Neural cell (in vitro differentiated cells): ENCODE data around the gene HLA-DPA1. TPM values are rescaled to one million over a fixed set of nuclear protein-coding genes. Genes with fewer than 3 reads are reported as not detected.

ENCODE experiments used
- H2AFZ ChIP-seq: fragments of 200-600, 300-800 bp; sonication (generic), shearing (Covaris generic); 2 replicates; pipeline ENCODE4 v1.6.0; 2014; ENCODE audit warnings: low read depth, mild to moderate bottlenecking, antibody characterized with exemption, low read length, moderate library complexity
- H3F3A ChIP-seq: fragments of 200-600 bp; shearing (Covaris generic); 2 replicates; pipeline ENCODE4 v1.6.1; 2016; ENCODE audit warnings: mild to moderate bottlenecking, moderate library complexity, mixed read lengths, antibody characterized with exemption, low read length; ENCODE audit not compliant: insufficient read depth, poor library complexity, severe bottlenecking
- H3K27ac ChIP-seq: fragments of 200-600, 300-800 bp; sonication (generic), shearing (Covaris generic); 2 replicates; pipeline ENCODE4 v1.5.1; 2014; ENCODE audit warnings: mild to moderate bottlenecking, low read length, moderate library complexity
- H3K27me3 ChIP-seq: fragments of 300-800, 200-600 bp; sonication (generic), shearing (Covaris generic); 2 replicates; pipeline ENCODE4 v1.6.0; 2014; ENCODE audit warnings: mild to moderate bottlenecking, low read depth, low read length, moderate library complexity; ENCODE audit not compliant: insufficient read depth
- H3K36me3 ChIP-seq: fragments of 300-800, 200-600 bp; sonication (generic), shearing (Covaris generic); 2 replicates; pipeline ENCODE4 v1.5.1; 2014; ENCODE audit warnings: mild to moderate bottlenecking, antibody characterized with exemption, low read length, moderate library complexity; ENCODE audit not compliant: insufficient read depth
- H3K4me2 ChIP-seq: fragments of 300-800, 200-600 bp; sonication (generic), shearing (Covaris generic); 2 replicates; pipeline ENCODE4 v1.6.0; 2014; ENCODE audit warnings: mild to moderate bottlenecking, low read length
- H3K4me3 ChIP-seq: fragments of 300-800, 200-600 bp; sonication (generic), shearing (Covaris generic); 2 replicates; pipeline ENCODE4 v1.5.1; 2014; ENCODE audit warnings: mild to moderate bottlenecking, low read length, moderate library complexity
- H3K79me2 ChIP-seq: fragments of 200-600 bp; shearing (Covaris generic); replicated peaks from 2 replicates; pipeline ENCODE4 v1.6.0; 2014; ENCODE audit warnings: mild to moderate bottlenecking, low read length, moderate library complexity; ENCODE audit not compliant: insufficient read depth
- H3K9ac ChIP-seq: fragments of 300-800, 200-600 bp; sonication (generic), shearing (Covaris generic); 2 replicates; pipeline ENCODE4 v1.6.1; 2016; ENCODE audit warnings: mild to moderate bottlenecking, low read length, mixed read lengths
- H3K9me2 ChIP-seq: fragments of 200-600 bp; shearing (Covaris generic); 2 replicates; pipeline ENCODE4 v1.6.1; 2016; ENCODE audit warnings: mild to moderate bottlenecking, low read length, mixed read lengths; ENCODE audit not compliant: insufficient read depth
- H3K9me3 ChIP-seq: fragments of 200-600, 300-800 bp; sonication (generic), shearing (Covaris generic); 2 replicates; pipeline ENCODE4 v1.6.1; 2016; ENCODE audit warnings: mild to moderate bottlenecking, mixed run types, low read length, moderate library complexity, mixed read lengths
- H4K20me1 ChIP-seq: fragments of 200-600 bp; shearing (Covaris generic); 2 replicates; pipeline ENCODE4 v1.6.1; 2016; ENCODE audit warnings: mild to moderate bottlenecking, mixed run types; ENCODE audit not compliant: insufficient read depth
- CTCF ChIP-seq: fragments of 450-650 bp; IDR thresholded peaks from 2 replicates; pipeline ENCODE4 v1.5.1; 2014; ENCODE audit warnings: antibody characterized with exemption, mild to moderate bottlenecking, moderate library complexity; ENCODE audit not compliant: poor library complexity, severe bottlenecking
- EP300 ChIP-seq: fragments of 450-650 bp; conservative IDR thresholded peaks from 2 replicates; pipeline ENCODE4 v1.6.1; 2014; ENCODE audit warnings: antibody characterized with exemption, mild to moderate bottlenecking, moderate library complexity; ENCODE audit not compliant: poor library complexity, severe bottlenecking
- EZH2 ChIP-seq: fragments of 200-600, 300-800 bp; shearing (Covaris generic), sonication (generic); IDR thresholded peaks from 2 replicates; pipeline ENCODE4 v1.6.1; 2014; ENCODE audit warnings: antibody characterized with exemption, low read length, borderline replicate concordance, mild to moderate bottlenecking; ENCODE audit not compliant: insufficient read depth, poor library complexity, severe bottlenecking
- MXI1 ChIP-seq: fragments of 450-650 bp; conservative IDR thresholded peaks from 2 replicates; pipeline ENCODE4 v1.6.1; 2014; ENCODE audit warnings: antibody characterized with exemption, mild to moderate bottlenecking; ENCODE audit not compliant: poor library complexity, severe bottlenecking
- POLR2AphosphoS5 ChIP-seq: IDR thresholded peaks from 2 replicates; pipeline ENCODE4 v1.6.1; 2012
- RAD21 ChIP-seq: fragments of 450-650 bp; conservative IDR thresholded peaks from 2 replicates; pipeline ENCODE4 v1.6.1; 2014; ENCODE audit warnings: antibody characterized with exemption, mild to moderate bottlenecking, moderate library complexity
- REST ChIP-seq: IDR thresholded peaks from 2 replicates; pipeline ENCODE4 v1.6.1; 2012; ENCODE audit warnings: borderline replicate concordance
- SMC3 ChIP-seq: fragments of 450-650 bp; conservative IDR thresholded peaks from 2 replicates; pipeline ENCODE4 v1.6.1; 2014; ENCODE audit warnings: antibody characterized with exemption, mild to moderate bottlenecking, moderate library complexity; ENCODE audit not compliant: poor library complexity
- TAF1 ChIP-seq: IDR thresholded peaks from 2 replicates; pipeline ENCODE4 v1.6.1; 2012; ENCODE audit warnings: low read depth
- polyA plus RNA-seq: library from polyadenylated mRNA; depleted of rRNA; stranded (reverse); fragments of >200 nt; gene quantifications from 2 replicates; pipeline ENCODE4 v1.2.3, GENCODE V29; 2014

HLA-DPA1 gene
- polyA plus RNA-seq, 1 donor from 2014 or later: not detected

- Histone ChIP-seq H3K36me3 (no peaks in the 10 kb centered on the region), H2AFZ (no peak within 1 kb of the TSS), H3F3A (no peaks in the 10 kb centered on the region), H4K20me1 (no peaks in the 10 kb centered on the region), H3K4me2 (no peak within 1 kb of the TSS), H3K4me3 (no peak within 1 kb of the TSS), H3K9ac (no peak within 1 kb of the TSS), H3K9me2 (no peaks in the 10 kb centered on the region), H3K79me2 (no peaks in the 10 kb centered on the region), H3K9me3 (no peaks in the 10 kb centered on the region), H3K27me3 (no peaks in the 10 kb centered on the region), H3K27ac (no peak within 1 kb of the TSS)
- TF ChIP-seq RAD21: no peak
- TF ChIP-seq EP300: no peak
- no peak for TF ChIP-seq MXI1
- no peak for TF ChIP-seq POLR2AphosphoS5
- TF ChIP-seq CTCF: no peak
- no peak for TF ChIP-seq SMC3
- TF ChIP-seq TAF1: no peak
- TF ChIP-seq EZH2: no peak
- TF ChIP-seq REST: no peak
Observed at GRCh38 chr6:33075568-33076405, 2.3 kb upstream of the HLA-DPA1 start, which contains the start of gene HLA-DPB1. HLA-DPB1 (plus strand) TSS chr6:33075990; CDS start chr6:33076042, 52 bp downstream.

DNA sequence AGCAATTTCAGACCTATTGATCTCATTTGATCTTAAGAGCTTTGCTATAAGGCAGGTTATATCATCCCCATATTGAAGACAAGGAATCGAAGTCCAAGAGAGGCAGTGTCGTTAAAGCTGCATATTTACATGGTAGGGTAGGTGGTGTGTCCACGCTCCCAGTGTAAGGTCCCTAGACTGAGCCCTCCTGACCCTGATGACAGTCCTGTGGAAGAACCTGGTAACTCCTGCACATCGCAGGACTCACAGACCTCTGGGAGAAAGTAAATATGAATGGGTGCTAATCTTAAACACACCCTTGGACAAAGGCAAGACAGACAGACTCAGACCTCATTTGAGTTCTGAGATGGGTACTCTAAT lies 1.7 kb upstream of the HLA-DPA1 start:
- H3K4me2 ChIP-seq: no peak overlapping the region
- no peaks in the 10 kb centered on the region for H3K9me2 ChIP-seq
- no peak overlapping the region for H3K9ac ChIP-seq
- H3K27ac ChIP-seq: no peak overlapping the region
- H3K79me2 ChIP-seq: no peaks in the 10 kb centered on the region
- H2AFZ ChIP-seq: no peak overlapping the region
- no peak overlapping the region for H3K4me3 ChIP-seq
- no peaks in the 10 kb centered on the region for H3K27me3 ChIP-seq
- H3K9me3 ChIP-seq: no peaks in the 10 kb centered on the region
- no peaks in the 10 kb centered on the region for H4K20me1 ChIP-seq
- no peaks in the 10 kb centered on the region for H3F3A ChIP-seq
- no peak for TF ChIP-seq CTCF
- no peak for TF ChIP-seq TAF1
- no peak for TF ChIP-seq REST
- no peak for TF ChIP-seq MXI1
- TF ChIP-seq RAD21: no peak
- no peak for TF ChIP-seq EP300
- TF ChIP-seq POLR2AphosphoS5: no peak
- no peak for TF ChIP-seq EZH2
- TF ChIP-seq SMC3: no peak
- H3K36me3 ChIP-seq: no peaks in the 10 kb centered on the region
